CMK (cell line): ENCODE measurements around the gene RAB21.

Experiments used
- DNase-seq: peaks from one replicate; pipeline ENCODE4 v3.0.0-alpha.2; 2010; ENCODE audit warnings: low read depth

RAB21 gene

GRCh38 chr12:71754461-71755145 is at the start of gene RAB21:
Gene RAB21 (plus strand): TSS chr12:71754863. CDS start chr12:71755130, 267 bp downstream.
- DNase-seq, result peak; percentile 84

GRCh38 chr12:71704920-71705319 is 49.7 kb upstream of the RAB21 start:
- DNase-seq, result no peak

GRCh38 chr12:71708658-71709057 is 46.0 kb upstream of the RAB21 start:
- no peak for DNase-seq

GRCh38 chr12:71710276-71711125 is 44.2 kb upstream of the RAB21 start:
- no peak for DNase-seq

- DNase-seq, result no peak
These were observed 36.1 kb upstream of the RAB21 start for GRCh38 chr12:71718611-71719010.

GRCh38 chr12:71719647-71720370 is 34.9 kb upstream of the RAB21 start:
- no peak for DNase-seq

GRCh38 chr12:71721783-71722505 is 32.7 kb upstream of the RAB21 start:
- DNase-seq, result no peak

- no peak for DNase-seq
These were observed 29.7 kb upstream of the RAB21 start for GRCh38 chr12:71725011-71725410.

- DNase-seq, result no peak
These were observed 28.1 kb upstream of the RAB21 start for GRCh38 chr12:71726548-71726947.

GRCh38 chr12:71727958-71728357 is 26.7 kb upstream of the RAB21 start:
- DNase-seq, result no peak

- no peak for DNase-seq
These were observed 23.7 kb upstream of the RAB21 start for GRCh38 chr12:71730936-71731335.

GRCh38 chr12:71731439-71732356 is 23.0 kb upstream of the RAB21 start:
- DNase-seq, result no peak

- no peak for DNase-seq
These were observed 22.3 kb upstream of the RAB21 start for GRCh38 chr12:71732357-71732712.

- DNase-seq, result no peak
These were observed 17.5 kb upstream of the RAB21 start for GRCh38 chr12:71737197-71737596.

GRCh38 chr12:71742998-71743397 is 11.7 kb upstream of the RAB21 start:
- DNase-seq, result no peak

GRCh38 chr12:71744522-71745300 is 10.0 kb upstream of the RAB21 start:
- DNase-seq, result no peak

GRCh38 chr12:71746974-71747611 is 7.6 kb upstream of the RAB21 start:
- DNase-seq, result no peak

- DNase-seq, result no peak
These were observed 6.4 kb upstream of the RAB21 start for GRCh38 chr12:71748081-71748850.

GRCh38 chr12:71749666-71750065 is 5.0 kb upstream of the RAB21 start:
- DNase-seq, result no peak
